Keratinocyte (primary cell): ENCODE data around the gene UBE2E1. TPM values are rescaled to one million over a fixed set of nuclear protein-coding genes. Genes with fewer than 3 reads are reported as not detected.

Experiments
- DNase-seq: peaks from one replicate; pipeline ENCODE4 v3.0.0-alpha.2; 2011; ENCODE audit warnings: low read depth, missing footprints, low spot score
- FAIRE-seq: peaks from 2 replicates; lab custom pipeline; 2011; peaks lifted over from hg19 to GRCh38; lab: Jason Lieb, UNC
- H2AFZ ChIP-seq: 2 replicates; pipeline ENCODE4 v1.6.0; 2012; ENCODE audit warnings: low read length, control low read depth, inconsistent platforms; ENCODE audit not compliant: control insufficient read depth
- H3K27ac ChIP-seq: 2 replicates; pipeline ENCODE4 v1.5.1; 2011; ENCODE audit warnings: low read length; ENCODE audit not compliant: control insufficient read depth, insufficient read depth
- H3K27me3 ChIP-seq: 3 replicates; pipeline ENCODE4 v1.6.0; 2011; ENCODE audit warnings: low read length; ENCODE audit not compliant: control insufficient read depth, insufficient read depth; ENCODE audit errors: extremely low read depth
- H3K36me3 ChIP-seq, 2 experiments: 2 replicates in 1 of 2; 3 replicates in 1 of 2; pipeline ENCODE4 v1.5.1; 2011; ENCODE audit warnings: low read length in 2 of 2, mild to moderate bottlenecking in 1 of 2; ENCODE audit not compliant: control insufficient read depth in 2 of 2, insufficient read depth in 2 of 2; ENCODE audit errors: extremely low read depth in 1 of 2
- H3K4me1 ChIP-seq: 3 replicates; pipeline ENCODE4 v1.5.1; 2011; ENCODE audit warnings: low read length; ENCODE audit not compliant: control insufficient read depth, insufficient read depth; ENCODE audit errors: extremely low read depth
- H3K4me2 ChIP-seq: 3 replicates; pipeline ENCODE4 v1.6.0; 2011; ENCODE audit warnings: low read depth, low read length; ENCODE audit not compliant: control insufficient read depth, insufficient read depth; ENCODE audit errors: extremely low read depth
- H3K4me3 ChIP-seq, 3 experiments: fragments of 200-600 bp in 1 of 3; sonication (generic) in 1 of 3; 2 replicates in 2 of 3; 3 replicates in 1 of 3; pipeline ENCODE4 v1.5.1; 2011 to 2016; ENCODE audit warnings: low read length in 3 of 3, mild to moderate bottlenecking in 3 of 3, control low read depth in 2 of 3, inconsistent platforms in 1 of 3, low read depth in 1 of 3, mixed read lengths in 1 of 3, mixed run types in 1 of 3, moderate library complexity in 1 of 3; ENCODE audit not compliant: control insufficient read depth in 2 of 3, insufficient read depth in 2 of 3; ENCODE audit errors: extremely low read depth in 1 of 3
- H3K79me2 ChIP-seq: 2 replicates; pipeline ENCODE4 v1.6.0; 2012; ENCODE audit warnings: low read length; ENCODE audit not compliant: control insufficient read depth, insufficient read depth
- H3K9ac ChIP-seq: 3 replicates; pipeline ENCODE4 v1.6.0; 2011; ENCODE audit warnings: low read length; ENCODE audit not compliant: control insufficient read depth, insufficient read depth; ENCODE audit errors: extremely low read depth
- H3K9me1 ChIP-seq: 3 replicates; pipeline ENCODE4 v1.6.0; 2011; ENCODE audit warnings: low read length; ENCODE audit not compliant: control insufficient read depth, insufficient read depth; ENCODE audit errors: extremely low read depth
- H3K9me3 ChIP-seq: 2 replicates; pipeline ENCODE4 v1.5.1; 2012; ENCODE audit warnings: low read depth, low read length; ENCODE audit not compliant: control insufficient read depth
- H4K20me1 ChIP-seq: 3 replicates; pipeline ENCODE4 v1.6.0; 2011; ENCODE audit warnings: low read length; ENCODE audit not compliant: control insufficient read depth, insufficient read depth; ENCODE audit errors: extremely low read depth
- CTCF ChIP-seq, 3 experiments: IDR thresholded peaks in 1 of 3; conservative IDR thresholded peaks in 1 of 3; optimal IDR thresholded peaks in 1 of 3; 2 replicates in 2 of 3; 3 replicates in 1 of 3; pipeline versions ENCODE3 to v1.5.1; 2011; ENCODE audit warnings: low read length in 3 of 3, mild to moderate bottlenecking in 3 of 3, moderate library complexity in 2 of 3, control low read depth in 1 of 3, inconsistent platforms in 1 of 3; ENCODE audit not compliant: insufficient read depth in 2 of 3; ENCODE audit errors: extremely low read depth in 1 of 3
- EZH2 ChIP-seq: IDR thresholded peaks from one replicate; pipeline ENCODE4 v1.6.1; 2012; ENCODE audit warnings: inconsistent platforms, mild to moderate bottlenecking, low read length, moderate library complexity
- dilution Hi-C: fragments of 300-500 bp; cut with MboI; formaldehyde crosslinking; loops from one replicate; pipeline ENCODE4 v1.7.0; 2020; ENCODE audit warnings: low sequenced_read_pairs; ENCODE audit not compliant: extremely low pct_ligation_motif_present
- polyA plus RNA-seq, 5 experiments: library from polyadenylated mRNA; depleted of rRNA in 3 of 5; stranded (reverse) in 3 of 5; stranded (forward) in 1 of 5; unstranded in 1 of 5; fragments of >200 nt; gene quantifications; 1 replicate in 1 of 5; 2 replicates in 3 of 5; 3 replicates in 1 of 5; pipeline versions ENCODE4 v1.2.1 to v1.2.3, GENCODE V29; 2011 to 2012; ENCODE audit warnings: missing spikeins in 2 of 5, low read depth in 1 of 5, low replicate concordance in 1 of 5

The UBE2E1 gene
- polyA plus RNA-seq, 1 donor (not counting 4 experiments of a cell fraction or from before 2014, with no cell fraction given), result 205 TPM

GRCh38 chr3:23811185-23811527 is 5.4 kb downstream of the UBE2E1 start:
- H3K36me3 ChIP-seq, result peaks cover 0 to 3% of the 10 kb centered on the region in 2 experiments
- dilution Hi-C loops, result no loop called here
- no peak for TF ChIP-seq EZH2
- H3K9me3 ChIP-seq, result no peaks in the 10 kb centered on the region
- H3K9me1 ChIP-seq, result no peaks in the 10 kb centered on the region
- H3K27me3 ChIP-seq, result no peaks in the 10 kb centered on the region
- peak; percentile 58 for FAIRE-seq
- H2AFZ ChIP-seq, result peak overlapping the region; percentile 87
- H3K4me2 ChIP-seq, result peak overlapping the region; percentile 100
- H3K9ac ChIP-seq, result peak overlapping the region; percentile 87
- H3K79me2 ChIP-seq, result peaks cover 72% of the 10 kb centered on the region
- peak overlapping the region; percentile 50 to 87 (median 76) for H3K4me3 ChIP-seq
- no peaks in the 10 kb centered on the region for H4K20me1 ChIP-seq
- no peak for DNase-seq
- H3K4me1 ChIP-seq, result peaks cover 43% of the 10 kb centered on the region
- H3K27ac ChIP-seq, result peak overlapping the region; percentile 87

GRCh38 chr3:23811919-23812318 is 6.2 kb downstream of the UBE2E1 start:
- H2AFZ ChIP-seq, result no peak overlapping the region
- no peaks in the 10 kb centered on the region for H3K9me1 ChIP-seq
- H3K9me3 ChIP-seq, result no peaks in the 10 kb centered on the region
- no peak overlapping the region for H3K9ac ChIP-seq
- no peaks in the 10 kb centered on the region for H4K20me1 ChIP-seq
- dilution Hi-C loops, result no loop called here
- no peak for DNase-seq
- H3K36me3 ChIP-seq, result peaks cover 0 to 3% of the 10 kb centered on the region in 2 experiments
- H3K27me3 ChIP-seq, result no peaks in the 10 kb centered on the region
- TF ChIP-seq EZH2 (no peak), CTCF (optimal IDR thresholded peaks at IDR 0.05 in 1 of 3, IDR thresholded peaks at IDR 0.05 in 1 of 3, conservative IDR thresholded peaks at IDR 0.05 in 1 of 3; ENCODE audit: extremely low read depth in 1 of 3, insufficient read depth in 2 of 3, low read length in 3 of 3) (no peak)
- FAIRE-seq, result no peak
- no peak overlapping the region for H3K4me3 ChIP-seq
- H3K27ac ChIP-seq, result no peak overlapping the region
- peaks cover 43% of the 10 kb centered on the region for H3K4me1 ChIP-seq
- peaks cover 77% of the 10 kb centered on the region for H3K79me2 ChIP-seq
- H3K4me2 ChIP-seq, result peak overlapping the region; percentile 100

- H3K4me1 ChIP-seq, result peaks cover 14% of the 10 kb centered on the region
- no peak overlapping the region for H3K27ac ChIP-seq
- H3K9me1 ChIP-seq, result no peaks in the 10 kb centered on the region
- dilution Hi-C loops, result no loop called here
- no peaks in the 10 kb centered on the region for H3K27me3 ChIP-seq
- no peak overlapping the region for H3K9ac ChIP-seq
- peaks cover 3 to 4% of the 10 kb centered on the region in 2 experiments for H3K36me3 ChIP-seq
- no peak overlapping the region for H2AFZ ChIP-seq
- H3K9me3 ChIP-seq, result no peaks in the 10 kb centered on the region
- FAIRE-seq, result no peak
- H3K79me2 ChIP-seq, result peaks cover 76% of the 10 kb centered on the region
- no peak for DNase-seq
- H3K4me2 ChIP-seq, result no peak overlapping the region
- peaks cover 2% of the 10 kb centered on the region for H4K20me1 ChIP-seq
- H3K4me3 ChIP-seq, result no peak overlapping the region
- TF ChIP-seq EZH2, result no peak
- no peak for TF ChIP-seq CTCF (optimal IDR thresholded peaks at IDR 0.05 in 1 of 3, IDR thresholded peaks at IDR 0.05 in 1 of 3, conservative IDR thresholded peaks at IDR 0.05 in 1 of 3; ENCODE audit: extremely low read depth in 1 of 3, insufficient read depth in 2 of 3, low read length in 3 of 3)
These were observed 10.1 kb downstream of the UBE2E1 start for GRCh38 chr3:23815879-23816278.
